T-helper 1 cell treated with Interleukin-12 subunit alpha and Interleukin-12 subunit beta and Interleukin-4 antibody, amounts not matched to agents 30 μg/mL and 1 μg/mL, for 36 hours (primary cell): Measurements from ENCODE around the gene CCNG1.

Experiments
- H3K27ac Mint-ChIP-seq: one replicate; pipeline ENCODE4 v1.8.0; 2021; ENCODE audit warnings: mild to moderate bottlenecking, mixed read lengths
- H3K27me3 Mint-ChIP-seq: one replicate; pipeline ENCODE4 v1.8.0; 2021; ENCODE audit warnings: low read depth, mixed read lengths
- H3K36me3 Mint-ChIP-seq: one replicate; pipeline ENCODE4 v1.8.0; 2021; ENCODE audit warnings: low read depth, mixed read lengths
- H3K4me1 Mint-ChIP-seq: one replicate; pipeline ENCODE4 v1.8.0; 2021; ENCODE audit warnings: low read depth, mixed read lengths
- H3K4me3 Mint-ChIP-seq: one replicate; pipeline ENCODE4 v1.8.0; 2021; ENCODE audit warnings: mild to moderate bottlenecking, moderate library complexity, mixed read lengths
- H3K9me3 Mint-ChIP-seq: one replicate; pipeline ENCODE4 v1.8.0; 2021; ENCODE audit warnings: mixed read lengths

Gene CCNG1

GRCh38 chr5:163489745-163490075, 52.3 kb downstream of the CCNG1 start:
- Mint-ChIP-seq H3K4me3 (no peak overlapping the region), H3K9me3 (no peaks in the 10 kb centered on the region), H3K27ac (no peak overlapping the region), H3K36me3 (peaks cover 23% of the 10 kb centered on the region), H3K4me1 (no peaks in the 10 kb centered on the region), H3K27me3 (no peaks in the 10 kb centered on the region)
